Spleen (tissue), 7 donors: ENCODE data around the gene DYRK1B.

Source experiments
- POLR2A ChIP-seq, 3 donors: fragments of 450-650 bp; IDR thresholded peaks; one replicate each; pipeline ENCODE4 v1.5.1; 2017; ENCODE audit warnings: antibody characterized with exemption in 3 of 3, mild to moderate bottlenecking in 1 of 3
- POLR2AphosphoS5 ChIP-seq, 3 donors: sonication (generic); formaldehyde crosslinking; IDR thresholded peaks; one replicate each; pipeline ENCODE4 v1.5.1; 2017; ENCODE audit warnings: antibody characterized with exemption in 3 of 3
- TF ChIP-seq, protein P1 (sequence below), 11 experiments: fragments of 200-600 bp in 7 of 11; fragments of 450-650 bp in 4 of 11; sonication (generic) in 4 of 11; IDR thresholded peaks in 8 of 11; conservative IDR thresholded peaks in 3 of 11; 1 replicate in 7 of 11; 2 replicates in 4 of 11; pipeline versions ENCODE4 v1.4.0 to v1.8.0; 2016 to 2021; ENCODE audit warnings: antibody characterized with exemption in 11 of 11, inconsistent platforms in 4 of 11, mild to moderate bottlenecking in 1 of 11
- donor health status: DM: no; HTN: no; CAD: no; lungs with moderate emphysema.
- donor health status: DM: no; HTN: no; CAD: no.
- donor health status: DM: no; HTN: no; CAD: no.

DNA sequence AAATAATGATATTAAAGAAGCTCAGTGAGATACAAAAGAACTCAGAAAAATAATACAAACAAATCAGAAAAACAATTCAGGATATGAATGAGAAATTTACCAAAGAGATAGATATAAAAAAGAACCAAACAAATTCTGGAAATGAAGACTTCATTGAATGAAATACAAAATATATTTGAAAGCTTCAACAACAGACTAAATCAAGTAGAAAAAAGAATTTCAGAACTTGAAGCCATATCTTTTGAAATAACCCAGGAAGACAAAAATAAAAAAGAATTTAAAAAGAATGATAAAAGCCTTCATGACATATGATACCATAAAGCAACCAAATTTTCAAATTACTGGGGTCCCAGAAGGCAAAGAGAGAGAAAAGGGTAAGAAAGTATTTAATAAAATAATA is 45.7 kb downstream of the DYRK1B start:
- TF ChIP-seq, protein P1, sequence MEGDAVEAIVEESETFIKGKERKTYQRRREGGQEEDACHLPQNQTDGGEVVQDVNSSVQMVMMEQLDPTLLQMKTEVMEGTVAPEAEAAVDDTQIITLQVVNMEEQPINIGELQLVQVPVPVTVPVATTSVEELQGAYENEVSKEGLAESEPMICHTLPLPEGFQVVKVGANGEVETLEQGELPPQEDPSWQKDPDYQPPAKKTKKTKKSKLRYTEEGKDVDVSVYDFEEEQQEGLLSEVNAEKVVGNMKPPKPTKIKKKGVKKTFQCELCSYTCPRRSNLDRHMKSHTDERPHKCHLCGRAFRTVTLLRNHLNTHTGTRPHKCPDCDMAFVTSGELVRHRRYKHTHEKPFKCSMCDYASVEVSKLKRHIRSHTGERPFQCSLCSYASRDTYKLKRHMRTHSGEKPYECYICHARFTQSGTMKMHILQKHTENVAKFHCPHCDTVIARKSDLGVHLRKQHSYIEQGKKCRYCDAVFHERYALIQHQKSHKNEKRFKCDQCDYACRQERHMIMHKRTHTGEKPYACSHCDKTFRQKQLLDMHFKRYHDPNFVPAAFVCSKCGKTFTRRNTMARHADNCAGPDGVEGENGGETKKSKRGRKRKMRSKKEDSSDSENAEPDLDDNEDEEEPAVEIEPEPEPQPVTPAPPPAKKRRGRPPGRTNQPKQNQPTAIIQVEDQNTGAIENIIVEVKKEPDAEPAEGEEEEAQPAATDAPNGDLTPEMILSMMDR (IDR thresholded peaks at IDR 0.05 in 8 of 11, conservative IDR thresholded peaks at IDR 0.05 in 3 of 11): no peak
- TF ChIP-seq POLR2AphosphoS5 (IDR thresholded peaks at IDR 0.05): no peak
- no peak for TF ChIP-seq POLR2A (IDR thresholded peaks at IDR 0.05)
